ENCODE data around the gene MTCH1.

Gene MTCH1

DNA sequence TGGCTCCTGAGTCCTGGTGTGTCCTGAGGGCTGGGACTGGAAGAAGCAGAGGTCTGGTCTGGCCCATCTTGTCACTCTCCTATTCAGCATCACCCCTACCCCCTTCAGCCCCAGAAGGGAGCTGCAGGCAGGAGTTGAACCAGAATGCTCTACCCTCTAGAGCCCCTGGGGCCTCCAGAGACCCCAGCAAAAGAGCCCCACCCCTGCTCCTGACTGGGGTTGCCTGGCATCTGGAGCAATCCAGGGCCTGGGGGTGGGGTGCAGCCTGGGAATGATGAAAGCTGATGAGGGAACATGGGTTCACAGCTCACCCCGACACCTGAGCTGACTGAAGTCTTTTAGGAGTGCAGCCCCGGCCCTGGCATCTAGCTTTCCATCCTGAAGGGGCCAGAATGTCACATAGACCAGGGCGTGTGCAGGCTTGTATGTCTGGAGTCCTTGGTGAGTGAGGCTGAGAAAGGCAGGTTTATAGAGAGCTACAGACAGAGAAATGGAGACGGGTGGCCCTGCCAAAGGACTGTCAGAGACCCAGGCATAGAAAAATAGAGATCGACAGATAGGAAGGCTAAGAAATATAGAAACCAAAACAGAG is 31.7 kb upstream of the MTCH1 start:
- no peak for DNase-seq (ENCODE audit: low read depth in 3 of 3)

DNA sequence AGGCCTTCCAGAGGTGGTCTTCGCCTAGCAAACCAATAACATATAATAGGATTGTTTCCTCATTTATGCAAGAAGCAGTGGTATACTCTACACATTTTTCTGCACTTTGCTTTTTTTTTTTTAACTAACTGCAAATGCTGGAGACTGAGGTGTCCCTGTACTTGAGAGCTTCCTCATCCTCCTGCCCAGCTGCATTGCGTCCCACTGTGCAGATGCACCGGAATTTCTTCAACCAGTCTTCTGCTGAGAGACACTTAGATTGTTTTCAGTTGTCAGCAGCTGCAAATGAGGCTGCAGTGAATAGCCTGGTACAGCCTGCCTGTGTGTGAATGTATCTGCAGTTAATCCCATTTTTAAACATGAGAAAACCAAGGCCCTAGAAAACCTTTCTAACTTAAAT is 31.0 kb upstream of the MTCH1 start:
- DNase-seq (ENCODE audit: low read depth in 3 of 3), result no peak

DNA sequence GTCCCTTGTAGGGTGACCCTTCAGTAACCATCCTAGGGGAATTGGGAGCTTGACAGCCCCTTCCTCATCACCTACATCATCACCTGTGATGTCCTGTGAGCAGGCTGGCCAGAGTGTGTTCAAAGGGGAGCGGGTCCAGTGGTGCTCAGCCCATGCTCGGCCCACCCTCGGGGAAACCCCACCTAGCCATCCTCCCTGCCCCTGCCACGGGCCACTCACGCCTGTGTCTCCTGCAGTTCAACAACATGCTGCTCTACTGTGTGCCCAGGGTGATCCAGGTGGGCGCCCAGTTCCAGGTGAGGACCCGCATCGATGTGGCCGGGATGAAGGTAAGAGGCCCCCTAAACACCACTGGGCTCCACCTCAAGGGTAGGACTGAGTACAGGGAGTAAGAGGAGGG is 29.5 kb upstream of the MTCH1 start:
- DNase-seq (ENCODE audit: low read depth in 3 of 3), result no peak

DNA sequence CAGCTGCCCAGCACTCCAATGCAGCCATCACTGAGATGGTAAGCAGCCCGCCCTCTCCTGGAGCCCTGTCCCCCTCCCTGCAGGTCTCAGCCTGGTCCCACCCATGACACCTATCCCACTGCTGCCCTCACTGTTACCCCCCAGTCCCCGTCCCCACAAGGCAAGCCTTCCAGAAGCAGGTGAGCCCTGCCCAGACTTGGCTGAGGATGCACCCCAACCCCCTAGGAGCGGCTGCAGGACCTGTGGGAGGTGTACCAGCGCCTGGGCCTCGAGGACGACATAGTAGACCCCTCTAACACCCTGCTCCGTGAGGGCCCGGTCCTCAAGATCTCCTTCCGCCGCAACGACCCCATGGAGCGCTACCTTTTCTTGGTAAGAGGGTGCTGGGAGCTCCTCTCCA is 28.7 kb upstream of the MTCH1 start:
- no peak for DNase-seq (ENCODE audit: low read depth in 3 of 3)

DNA sequence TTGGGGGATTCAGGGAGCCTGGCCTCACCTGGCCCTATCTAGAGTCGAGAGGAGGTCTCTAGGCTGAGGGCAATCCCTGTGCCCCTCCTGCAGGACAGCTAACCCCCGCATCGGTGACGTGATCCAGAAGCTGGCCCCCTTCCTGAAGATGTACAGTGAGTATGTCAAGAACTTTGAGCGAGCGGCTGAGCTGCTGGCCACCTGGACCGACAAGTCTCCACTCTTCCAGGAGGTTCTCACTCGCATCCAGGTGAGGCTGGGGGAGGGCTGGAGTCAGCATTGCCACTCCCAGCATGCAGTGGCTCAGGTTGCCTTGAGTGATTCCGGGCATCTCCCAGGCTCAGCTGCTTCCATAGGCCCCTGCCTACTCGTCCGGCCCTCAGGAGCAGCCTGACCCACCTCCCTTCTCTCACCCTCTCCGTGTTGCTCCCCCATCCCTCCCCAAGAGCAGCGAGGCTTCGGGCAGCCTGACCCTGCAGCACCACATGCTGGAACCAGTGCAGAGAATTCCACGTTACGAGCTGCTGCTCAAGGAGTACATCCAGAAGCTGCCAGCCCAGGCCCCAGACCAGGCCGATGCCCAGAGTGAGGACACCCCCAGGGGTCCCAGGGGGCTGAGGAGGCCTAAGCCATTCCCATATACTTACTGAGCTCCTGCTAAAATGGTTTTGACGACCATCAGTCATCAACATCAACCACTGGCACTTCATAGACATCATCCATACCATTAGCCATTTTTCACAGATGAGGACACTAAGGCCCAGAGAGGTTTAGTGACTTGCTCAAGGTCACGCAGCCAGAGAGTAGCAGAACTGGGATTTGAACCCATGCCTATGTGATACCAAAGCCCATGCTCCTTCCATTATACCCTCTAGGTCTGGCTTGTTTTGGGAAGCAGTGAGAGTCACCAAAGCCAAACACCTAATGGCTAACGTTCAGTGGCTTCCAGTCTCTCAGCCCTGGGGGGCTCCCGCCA is 27.8 kb upstream of the MTCH1 start:
- DNase-seq (ENCODE audit: low read depth in 3 of 3), result no peak

DNA sequence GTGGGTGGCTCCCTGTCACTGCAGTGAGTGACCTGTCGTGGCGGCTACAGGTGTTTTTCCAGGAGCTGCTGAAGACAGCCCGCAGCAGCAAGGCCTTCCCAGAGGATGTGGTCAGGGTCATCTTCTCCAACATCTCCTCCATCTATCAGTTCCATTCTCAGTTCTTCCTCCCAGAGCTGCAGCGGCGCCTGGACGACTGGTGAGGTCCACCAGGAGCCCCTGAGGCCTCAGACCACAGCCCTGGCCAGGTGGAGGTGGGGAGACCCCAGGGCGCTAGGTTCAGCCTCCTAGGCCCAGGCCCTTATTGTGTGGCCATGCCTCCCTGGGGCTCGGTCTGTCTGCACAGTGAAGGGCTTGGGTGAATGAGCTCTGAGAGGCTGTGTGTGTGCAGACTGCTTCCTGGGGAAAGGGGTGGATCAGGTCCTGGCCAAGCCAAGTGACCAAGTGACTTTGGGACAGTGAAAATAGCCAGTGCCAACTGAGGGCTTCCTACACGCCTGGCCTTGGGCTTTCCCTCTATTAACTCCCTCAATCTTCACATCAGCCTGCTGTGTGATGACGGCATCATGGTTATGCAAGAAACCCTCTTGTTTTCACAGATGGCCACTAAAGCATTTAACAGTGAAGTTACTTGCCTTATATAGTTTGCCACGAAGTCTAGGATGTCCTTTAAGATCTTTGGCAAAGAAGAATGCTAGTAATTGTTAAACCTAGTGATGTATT is 25.8 kb upstream of the MTCH1 start:
- DNase-seq (ENCODE audit: low read depth in 3 of 3), result no peak

DNA sequence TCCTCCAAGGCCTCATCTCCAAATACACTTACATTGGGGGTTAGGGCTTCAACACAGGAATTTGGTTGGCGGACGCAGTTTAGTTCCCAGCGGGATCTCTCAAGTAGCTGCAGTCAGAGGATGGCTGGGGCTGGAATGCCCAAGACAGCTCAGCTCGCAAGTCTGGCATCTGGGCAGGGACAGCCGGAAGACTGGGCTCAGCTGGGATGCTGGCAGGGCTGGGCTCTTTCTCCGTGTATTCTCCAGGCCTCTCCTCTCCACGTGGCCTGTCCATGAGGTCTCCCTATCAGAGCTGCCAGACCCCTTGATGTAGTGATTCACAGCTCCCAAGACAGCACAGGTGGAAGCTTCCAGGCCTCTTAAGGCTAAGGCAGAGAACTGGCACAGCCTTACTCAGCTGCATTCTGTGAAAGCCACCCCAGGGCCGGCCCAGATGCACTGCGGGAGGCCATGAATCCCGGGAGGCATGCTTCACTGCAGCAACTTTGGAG is 24.5 kb upstream of the MTCH1 start:
- no peak for DNase-seq (ENCODE audit: low read depth in 3 of 3)

DNA sequence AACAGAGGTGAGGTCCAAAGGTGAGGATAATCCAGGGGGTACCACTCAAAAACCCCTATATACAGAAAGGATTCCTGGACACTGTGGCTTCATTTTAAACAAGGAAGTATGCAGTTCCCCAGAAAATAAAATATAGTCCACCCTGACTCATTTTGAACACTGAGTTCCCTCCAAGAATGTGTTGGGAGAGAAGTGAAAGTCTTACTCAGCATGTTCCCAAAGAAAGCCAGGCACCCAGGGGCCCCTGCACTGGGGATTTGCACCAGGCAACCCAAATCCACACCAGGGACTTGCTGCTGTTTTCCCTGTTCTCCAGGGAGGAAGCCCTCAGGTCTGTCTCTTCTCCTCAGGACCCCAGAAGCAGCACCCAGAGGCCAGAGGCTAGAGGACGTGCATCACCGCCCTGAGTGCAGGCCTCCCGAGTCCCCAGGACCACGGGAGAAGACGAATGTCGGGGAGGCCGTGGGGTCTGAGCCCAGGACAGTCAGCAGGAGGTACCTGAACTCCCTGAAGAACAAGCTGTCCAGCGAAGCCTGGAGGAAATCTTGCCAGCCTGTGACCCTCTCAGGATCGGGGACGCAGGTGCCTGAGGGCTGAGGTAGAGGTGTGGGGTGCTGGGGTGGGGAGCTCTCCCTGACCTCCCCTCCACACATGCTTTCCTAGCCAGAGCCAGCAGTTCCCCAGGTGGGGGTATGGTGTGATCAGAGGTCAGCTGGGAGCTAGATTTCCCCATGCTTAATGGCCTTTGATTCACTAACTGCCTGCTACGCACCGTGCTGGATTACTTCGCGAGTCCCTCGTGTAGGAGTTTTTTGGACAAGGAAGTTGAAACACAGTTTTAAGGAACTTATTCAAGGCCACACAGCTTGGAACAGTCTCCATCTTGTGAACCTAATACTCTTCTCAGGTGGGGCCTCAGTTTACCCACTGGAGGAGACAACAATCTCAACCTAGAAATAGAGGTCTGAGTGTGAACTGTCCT is 22.8 kb upstream of the MTCH1 start:
- DNase-seq (ENCODE audit: low read depth in 3 of 3), result no peak

DNA sequence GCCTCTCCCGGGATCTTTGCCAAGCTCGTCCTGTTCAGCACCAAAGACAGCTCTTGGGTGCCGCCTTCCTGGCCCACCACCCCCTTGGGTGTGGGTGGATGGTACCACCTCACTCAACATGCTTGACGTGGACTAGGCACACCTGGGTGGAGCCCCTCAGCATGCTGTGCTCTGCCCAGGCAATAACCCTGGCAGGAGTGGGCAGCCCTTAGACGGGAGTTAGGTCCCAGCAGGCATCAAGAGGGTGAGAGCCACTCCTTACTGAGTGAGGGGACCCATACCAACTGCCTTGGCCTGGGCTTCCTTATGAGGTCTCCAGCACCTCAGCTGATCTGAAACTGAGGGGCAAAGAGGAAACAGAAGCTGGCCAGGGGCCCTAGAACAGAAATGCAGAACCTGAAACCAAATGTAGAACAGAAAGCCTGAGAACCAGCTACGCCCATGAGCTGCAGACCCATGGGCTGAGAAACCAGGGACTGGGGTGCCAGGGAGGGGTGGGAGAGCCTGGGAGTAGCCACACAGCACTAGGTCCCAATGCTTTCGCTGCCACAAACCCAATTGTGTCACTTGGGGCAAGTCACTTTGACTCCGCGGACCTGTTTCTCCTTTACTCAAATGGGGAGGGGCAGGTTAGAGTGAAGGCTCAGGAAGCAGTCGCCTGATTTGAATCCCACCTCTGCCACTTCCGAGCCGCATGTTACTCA is 21.5 kb upstream of the MTCH1 start:
- DNase-seq (ENCODE audit: low read depth in 3 of 3), result no peak

DNA sequence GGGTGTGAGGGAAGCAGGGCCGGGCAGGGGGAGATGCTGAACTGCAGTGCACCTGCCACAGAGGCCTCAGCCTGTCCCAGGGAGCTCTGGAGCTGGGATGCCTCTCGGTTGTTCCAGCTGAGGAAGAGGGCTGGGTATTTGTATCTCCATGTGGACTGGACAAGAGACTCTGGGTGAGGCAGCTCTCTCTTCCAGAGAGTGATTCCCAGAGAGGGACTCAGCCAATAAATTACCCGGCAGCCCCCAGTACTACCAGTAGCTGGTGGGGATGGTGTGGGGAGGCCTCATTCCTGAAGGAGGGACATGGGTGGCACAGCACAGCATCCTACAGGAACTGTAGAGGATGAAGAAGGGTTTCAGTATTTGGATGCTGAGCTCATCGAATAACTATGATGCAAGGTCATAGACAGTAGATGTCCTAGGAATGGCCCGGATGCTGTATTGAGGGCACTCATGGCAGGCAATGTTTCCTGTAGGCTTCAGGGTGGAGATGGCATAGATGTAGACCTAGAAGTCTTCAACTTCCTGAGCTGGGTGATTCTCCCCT is 20.9 kb upstream of the MTCH1 start:
- no peak for DNase-seq (ENCODE audit: low read depth in 3 of 3)

DNA sequence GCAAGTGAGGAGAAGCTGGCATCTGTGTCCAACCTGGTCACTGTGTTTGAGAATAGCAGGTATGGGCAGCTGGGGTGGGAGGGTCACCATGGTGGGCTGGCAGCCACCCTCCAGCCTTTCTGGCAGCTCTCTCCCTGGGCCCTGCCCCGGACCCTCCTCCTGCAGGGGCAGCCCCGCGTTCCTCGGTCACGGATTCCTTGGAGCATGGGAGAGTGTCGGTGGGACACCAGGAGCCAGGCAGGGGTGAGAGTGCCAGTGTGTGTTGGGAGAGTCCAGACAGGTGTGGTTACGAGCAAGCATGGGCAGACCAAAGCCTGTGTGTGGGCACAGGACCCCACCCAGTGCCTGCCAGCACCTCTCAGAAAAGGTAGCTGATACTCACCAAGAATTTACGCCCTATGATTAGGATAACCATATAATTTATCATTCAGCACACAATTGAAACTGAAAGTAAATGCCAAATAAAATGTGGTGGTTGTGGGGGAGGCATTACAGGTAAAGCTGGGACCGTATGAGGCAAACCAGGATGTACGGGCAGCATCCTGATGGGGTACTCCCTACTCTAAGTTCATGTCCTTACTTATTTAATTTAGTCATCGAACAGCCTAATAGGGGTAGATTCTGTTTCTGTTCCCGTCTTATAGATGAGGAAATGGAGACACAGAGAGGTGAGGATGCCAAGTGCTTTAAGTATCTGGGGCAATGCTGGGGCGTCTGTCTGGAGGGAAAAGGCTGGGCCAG is 20.0 kb upstream of the MTCH1 start:
- DNase-seq (ENCODE audit: low read depth in 3 of 3), result no peak

DNA sequence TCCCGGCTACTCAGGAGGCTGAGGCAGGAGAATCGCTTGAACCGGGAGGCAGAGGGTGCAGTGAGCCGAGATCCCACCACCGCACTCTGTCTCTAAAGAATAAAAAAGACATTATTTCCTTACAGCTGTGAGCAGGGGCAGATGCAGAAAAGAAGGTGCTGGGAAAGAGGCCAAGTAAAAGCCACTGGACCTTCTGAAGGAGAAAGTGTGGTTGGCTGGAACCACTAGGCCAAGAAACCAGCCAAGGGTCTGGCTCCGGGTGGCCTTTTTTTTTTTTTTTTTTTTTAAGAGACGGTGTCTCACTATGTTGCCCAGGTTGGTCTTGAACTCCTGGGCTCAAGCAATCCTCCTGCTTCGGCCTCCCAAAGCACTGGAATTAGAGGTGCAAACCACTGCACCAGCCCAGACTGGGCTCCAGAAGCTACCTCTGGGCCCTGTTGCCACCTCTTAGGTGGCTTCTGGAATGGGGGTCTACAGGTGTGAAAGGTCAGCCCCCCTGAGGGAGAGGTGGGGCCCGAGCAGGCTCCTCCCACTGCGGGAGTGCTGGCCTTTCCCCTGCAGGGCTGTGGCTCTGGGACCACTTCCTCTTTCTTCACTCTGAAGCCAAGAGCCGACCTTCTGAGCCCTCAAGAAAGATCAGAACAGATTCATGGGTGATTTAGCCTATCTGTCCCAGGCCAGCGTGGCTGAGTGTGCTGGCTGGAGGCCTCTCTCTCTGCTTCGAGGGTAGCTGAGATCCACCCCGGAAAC is 19.2 kb upstream of the MTCH1 start, which contains the start of gene FGD2:
Gene FGD2, plus strand, starts transcription at position 595 of the 750 bp plus-strand sequence. CDS start 163 bp downstream, outside the sequence.
- DNase-seq (ENCODE audit: low read depth in 3 of 3), result no peak

DNA sequence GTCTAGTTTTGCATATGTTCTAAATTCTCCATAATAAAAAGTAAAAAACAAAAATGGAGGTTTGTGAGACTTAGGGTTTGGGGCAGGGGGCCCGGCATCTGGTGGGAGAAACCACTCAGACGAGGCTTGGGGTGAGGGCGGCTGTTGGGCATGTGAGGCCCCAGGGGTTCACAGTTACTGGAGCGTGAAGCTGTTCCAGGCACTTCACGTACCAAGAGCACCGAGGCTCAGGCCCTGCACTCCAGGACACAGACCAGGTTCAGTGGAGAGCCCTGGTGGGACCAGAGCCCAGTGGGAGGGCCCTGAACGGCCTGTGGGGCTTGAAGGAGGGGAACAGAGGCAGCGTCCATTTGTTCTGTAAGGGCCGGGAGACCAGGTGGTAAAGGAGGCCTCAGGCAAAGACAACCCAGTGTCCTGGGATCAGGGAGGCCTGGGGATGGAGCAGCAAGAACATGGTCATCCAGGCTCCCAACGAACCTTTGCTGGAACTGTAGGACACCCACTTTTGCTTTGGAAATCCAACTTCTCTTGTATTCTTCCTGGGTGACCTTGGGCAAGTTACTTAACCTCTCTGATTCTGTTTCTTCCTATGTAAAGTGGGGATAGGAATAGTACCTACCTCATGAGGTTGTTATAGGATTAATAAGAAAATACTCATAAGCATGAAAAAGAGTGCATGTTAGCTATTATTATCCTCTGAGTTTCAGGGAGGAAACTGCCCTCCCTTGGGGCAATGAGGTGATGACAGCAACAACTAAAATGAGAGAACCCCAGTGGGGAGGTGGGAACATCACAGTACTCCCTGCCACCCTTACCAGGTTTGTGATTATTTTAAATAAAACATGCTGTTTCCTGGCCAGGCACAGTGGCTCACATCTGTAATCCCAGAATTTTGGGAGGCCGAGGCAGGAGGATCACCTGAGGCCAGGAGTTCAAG is 18.3 kb upstream of the MTCH1 start:
- no peak for DNase-seq (ENCODE audit: low read depth in 3 of 3)

DNA sequence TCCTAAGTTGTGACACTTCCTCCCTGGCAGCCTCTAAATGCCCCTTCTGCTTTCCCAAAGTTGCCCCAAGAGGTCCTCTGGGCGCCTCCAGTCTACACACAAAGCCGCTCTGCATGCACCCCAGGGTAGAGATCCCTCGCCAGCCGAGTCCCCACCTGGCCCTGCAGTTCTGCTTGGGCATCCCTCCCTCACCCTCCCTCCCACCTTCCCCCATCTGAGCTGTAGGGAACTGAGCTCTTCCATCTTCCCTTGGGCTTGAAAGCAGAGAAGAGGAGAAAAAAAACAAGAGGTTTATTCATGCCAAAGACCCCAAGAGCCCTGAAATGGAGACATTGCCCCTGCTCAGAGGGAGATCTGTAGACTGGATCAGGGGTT is 13.7 kb upstream of the MTCH1 start:
- DNase-seq (ENCODE audit: low read depth in 3 of 3), result no peak

DNA sequence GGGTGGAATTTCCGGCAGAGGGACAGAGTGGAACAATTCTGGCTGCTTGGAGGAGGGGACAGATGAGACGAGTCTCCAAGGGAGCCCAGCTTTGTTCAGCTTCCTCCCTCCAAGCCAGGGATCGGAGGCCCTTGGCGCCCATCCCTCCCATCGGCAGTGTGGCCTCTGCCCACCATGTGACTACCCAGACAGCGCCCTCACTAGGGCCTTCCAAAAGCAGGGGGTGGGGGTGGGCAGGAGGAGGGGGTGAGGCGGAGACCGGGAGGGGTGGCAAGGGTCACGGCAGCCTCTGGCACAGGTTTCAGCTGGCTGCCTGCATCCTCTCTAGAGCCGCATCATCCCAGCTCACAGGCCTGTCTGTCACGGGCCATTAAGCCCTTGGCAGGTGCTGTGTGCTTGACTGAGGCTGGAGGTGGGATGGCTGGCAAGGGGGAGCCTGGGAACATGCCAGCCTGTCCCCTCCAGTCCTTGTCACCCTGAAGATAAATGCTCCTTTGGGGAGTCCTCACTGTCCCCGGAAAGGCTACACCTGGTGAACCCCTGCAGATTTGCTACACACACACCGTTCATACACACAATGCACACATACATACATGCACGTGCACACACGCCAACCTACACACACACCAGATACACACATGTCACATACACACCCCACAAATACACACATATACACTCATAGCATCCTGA is 13.2 kb upstream of the MTCH1 start:
- no peak for DNase-seq (ENCODE audit: low read depth in 3 of 3)

DNA sequence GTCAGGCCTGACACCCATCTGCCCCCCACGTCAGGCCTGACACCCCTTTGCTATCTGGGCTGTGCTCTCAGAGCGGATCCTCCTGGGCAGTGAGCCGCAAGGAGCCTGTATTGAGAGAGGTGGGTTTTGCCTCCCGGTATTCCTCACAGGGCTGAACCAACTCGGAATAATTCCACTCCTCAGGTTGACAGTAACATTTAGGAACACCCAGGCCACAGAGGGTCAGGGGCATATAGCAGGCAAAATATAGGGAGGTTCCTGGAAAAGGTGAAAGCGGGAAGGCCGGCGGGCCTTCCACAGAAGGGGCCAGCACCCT is 12.7 kb upstream of the MTCH1 start:
- no peak for DNase-seq (ENCODE audit: low read depth in 3 of 3)

All from stimulated activated CD4-positive, alpha-beta T cell treated with anti-CD3 and anti-CD28 coated beads, TNF-alpha, amount 100 ng/mL, for 24 hours (primary cell).